ENCODE results near the gene TESK2.

- no peak for TF ChIP-seq CTCF (IDR thresholded peaks at IDR 0.05)
- no peak for TF ChIP-seq POLR2A (IDR thresholded peaks at IDR 0.05)
These were observed 105.7 kb downstream of the TESK2 start for GRCh38 chr1:45385302-45385701.

All from Peyer's patch (tissue), 4 donors.